Neutrophil (primary cell): ENCODE results near the gene C2CD4A.

Experiments used
- H3K27ac ChIP-seq: fragments of 200-600 bp; sonication (generic); 2 replicates; pipeline ENCODE4 v1.5.1; 2016; ENCODE audit warnings: mild to moderate bottlenecking, moderate library complexity
- H3K27me3 ChIP-seq: fragments of 200-600 bp; sonication (generic); 2 replicates; pipeline ENCODE4 v1.6.0; 2016; ENCODE audit warnings: mild to moderate bottlenecking
- H3K36me3 ChIP-seq: fragments of 200-600 bp; sonication (generic); 2 replicates; pipeline ENCODE4 v1.5.1; 2017
- H3K4me1 ChIP-seq, 2 experiments: fragments of 200-600 bp in 1 of 2; sonication (generic) in 1 of 2; 1 replicate in 1 of 2; 2 replicates in 1 of 2; pipeline versions ENCODE4 v1.5.1 to v1.6.1; 2013 to 2016; ENCODE audit warnings: low read depth in 1 of 2, low read length in 1 of 2, mild to moderate bottlenecking in 1 of 2, moderate library complexity in 1 of 2; ENCODE audit not compliant: control insufficient read depth in 1 of 2, insufficient read depth in 1 of 2
- H3K4me3 ChIP-seq, 2 experiments: fragments of 200-600 bp in 1 of 2; sonication (generic) in 1 of 2; 1 replicate in 1 of 2; 2 replicates in 1 of 2; pipeline ENCODE4 v1.5.1; 2013 to 2016; ENCODE audit warnings: low read depth in 1 of 2, low read length in 1 of 2, mild to moderate bottlenecking in 1 of 2, moderate library complexity in 1 of 2
- H3K9me3 ChIP-seq: fragments of 200-600 bp; sonication (generic); 2 replicates; pipeline ENCODE4 v1.5.1; 2016
- TF ChIP-seq, protein P1 (sequence below): fragments of 200-600 bp; sonication (generic); IDR thresholded peaks from 2 replicates; pipeline ENCODE4 v1.5.1; 2016; ENCODE audit warnings: antibody characterized with exemption

The C2CD4A gene

DNA sequence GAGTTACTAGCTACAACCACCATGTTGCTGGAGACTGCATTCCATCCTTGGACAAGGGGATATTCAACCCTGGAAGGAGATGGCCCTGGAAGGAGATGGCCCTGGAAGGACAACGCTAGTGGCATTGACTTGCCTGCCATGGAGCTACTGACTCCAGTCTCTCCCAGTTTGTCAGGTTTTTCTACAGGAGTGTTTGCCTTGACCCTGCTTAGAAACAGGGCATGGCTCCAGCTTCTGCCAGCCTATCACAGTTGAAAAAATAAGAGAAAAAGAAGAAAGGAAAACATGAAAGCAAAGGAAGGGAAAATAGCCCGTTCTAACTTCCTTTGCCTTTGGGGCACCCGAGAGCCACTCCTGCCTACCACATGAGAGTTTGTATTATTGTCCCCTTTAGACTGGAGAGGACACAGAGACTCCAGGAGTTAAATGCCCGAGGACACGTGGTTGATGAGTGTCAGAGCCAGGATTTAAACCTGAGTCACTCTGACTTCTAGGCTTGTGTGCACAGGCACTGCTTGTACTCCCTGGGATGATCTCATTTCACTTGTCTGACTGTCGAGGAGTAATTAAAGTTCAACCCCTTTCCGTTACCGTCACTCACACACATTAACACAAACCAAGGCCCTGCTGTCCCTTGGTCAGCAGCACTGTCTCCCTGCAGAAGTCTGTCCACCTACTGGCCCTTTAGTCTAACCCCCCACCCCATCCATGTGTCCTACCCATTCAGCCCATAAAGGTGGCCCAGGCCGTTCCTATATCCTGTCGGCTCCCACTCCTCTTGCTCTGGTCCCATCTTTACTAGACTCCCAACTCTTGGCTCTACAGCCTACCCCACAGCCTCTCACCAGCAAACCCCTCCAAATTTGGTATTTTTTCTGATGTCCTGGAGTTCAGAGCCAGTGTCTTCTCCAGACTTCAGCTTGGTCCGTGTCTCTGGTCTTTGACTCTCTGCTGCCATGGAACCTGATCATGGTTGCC, 46.1 kb downstream of the C2CD4A start:
- Histone ChIP-seq H3K4me3 (no peak overlapping the region), H3K27ac (no peak overlapping the region)
- TF ChIP-seq, protein P1, sequence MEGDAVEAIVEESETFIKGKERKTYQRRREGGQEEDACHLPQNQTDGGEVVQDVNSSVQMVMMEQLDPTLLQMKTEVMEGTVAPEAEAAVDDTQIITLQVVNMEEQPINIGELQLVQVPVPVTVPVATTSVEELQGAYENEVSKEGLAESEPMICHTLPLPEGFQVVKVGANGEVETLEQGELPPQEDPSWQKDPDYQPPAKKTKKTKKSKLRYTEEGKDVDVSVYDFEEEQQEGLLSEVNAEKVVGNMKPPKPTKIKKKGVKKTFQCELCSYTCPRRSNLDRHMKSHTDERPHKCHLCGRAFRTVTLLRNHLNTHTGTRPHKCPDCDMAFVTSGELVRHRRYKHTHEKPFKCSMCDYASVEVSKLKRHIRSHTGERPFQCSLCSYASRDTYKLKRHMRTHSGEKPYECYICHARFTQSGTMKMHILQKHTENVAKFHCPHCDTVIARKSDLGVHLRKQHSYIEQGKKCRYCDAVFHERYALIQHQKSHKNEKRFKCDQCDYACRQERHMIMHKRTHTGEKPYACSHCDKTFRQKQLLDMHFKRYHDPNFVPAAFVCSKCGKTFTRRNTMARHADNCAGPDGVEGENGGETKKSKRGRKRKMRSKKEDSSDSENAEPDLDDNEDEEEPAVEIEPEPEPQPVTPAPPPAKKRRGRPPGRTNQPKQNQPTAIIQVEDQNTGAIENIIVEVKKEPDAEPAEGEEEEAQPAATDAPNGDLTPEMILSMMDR: no peak

DNA sequence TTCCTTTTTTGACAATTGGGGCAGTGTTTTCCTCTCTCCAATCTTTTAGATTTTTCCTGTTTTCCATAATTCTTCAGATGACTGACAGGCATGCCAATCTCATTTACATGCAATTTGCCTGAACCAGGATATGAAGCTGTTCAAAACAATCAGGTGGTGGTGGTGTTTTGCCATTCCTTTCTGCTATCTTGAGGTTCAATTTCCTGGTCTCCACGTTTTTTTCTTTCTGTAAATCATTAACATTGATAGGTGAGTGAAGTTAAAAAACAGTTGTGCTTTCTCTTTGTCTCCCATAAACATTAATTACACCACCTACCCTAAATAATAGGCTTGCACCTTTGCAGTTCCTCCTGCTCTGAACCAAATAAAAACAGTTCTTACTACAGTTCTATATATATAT, 49.1 kb downstream of the C2CD4A start:
- Histone ChIP-seq H3K27me3 (peaks cover 4% of the 10 kb centered on the region), H3K27ac (no peak overlapping the region), H3K4me1 (peaks cover 5 to 6% of the 10 kb centered on the region in 2 experiments), H3K4me3 (no peak overlapping the region), H3K36me3 (no peaks in the 10 kb centered on the region), H3K9me3 (no peaks in the 10 kb centered on the region)
- TF ChIP-seq, protein P1: no peak

More for the DNA sequence above, 46.1 kb downstream of the C2CD4A start:
- peaks cover 0 to 8% of the 10 kb centered on the region in 2 experiments for H3K4me1 ChIP-seq
- H3K27me3 ChIP-seq: no peaks in the 10 kb centered on the region
- H3K9me3 ChIP-seq: no peaks in the 10 kb centered on the region
- no peaks in the 10 kb centered on the region for H3K36me3 ChIP-seq

DNA sequence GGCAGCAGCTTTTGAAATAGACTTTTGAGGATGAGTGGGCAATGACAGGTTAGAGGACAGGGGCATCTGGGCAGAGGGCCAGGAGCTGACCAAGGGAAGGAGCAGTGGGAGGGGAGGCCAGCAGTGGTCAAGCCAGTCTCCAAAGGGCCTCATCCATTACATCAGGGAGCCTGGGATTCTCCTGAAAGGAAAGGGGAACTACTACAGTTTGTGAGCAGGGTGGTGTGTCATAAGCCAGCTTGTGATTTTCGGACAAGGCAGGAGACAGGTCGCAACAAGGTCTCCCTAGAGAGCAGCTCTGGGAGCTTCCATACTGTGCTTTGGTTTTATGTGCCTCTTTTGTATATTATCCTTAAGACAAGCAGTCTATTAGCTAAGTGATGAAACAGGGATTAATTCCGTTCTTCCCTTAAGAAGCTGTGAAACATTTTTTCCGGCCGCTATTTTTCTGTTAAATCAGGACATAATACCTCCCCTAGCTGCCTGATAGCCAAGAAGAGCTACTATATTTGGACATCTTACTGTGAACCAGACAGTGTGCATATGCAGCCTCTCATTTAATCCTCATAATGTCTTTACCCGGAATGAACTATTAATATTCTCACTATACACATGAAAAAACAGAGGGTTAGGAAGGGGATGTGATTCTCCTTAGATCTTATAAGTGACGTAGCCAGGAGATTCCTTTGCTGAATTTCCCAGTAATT, 51.9 kb downstream of the C2CD4A start:
- TF ChIP-seq, protein P1: no peak
- no peak overlapping the region for H3K27ac ChIP-seq
- H3K4me3 ChIP-seq: no peak overlapping the region
- no peaks in the 10 kb centered on the region for H3K36me3 ChIP-seq
- H3K27me3 ChIP-seq: peaks cover 4% of the 10 kb centered on the region
- H3K9me3 ChIP-seq: no peaks in the 10 kb centered on the region
- H3K4me1 ChIP-seq: peaks cover 5 to 7% of the 10 kb centered on the region in 2 experiments

DNA sequence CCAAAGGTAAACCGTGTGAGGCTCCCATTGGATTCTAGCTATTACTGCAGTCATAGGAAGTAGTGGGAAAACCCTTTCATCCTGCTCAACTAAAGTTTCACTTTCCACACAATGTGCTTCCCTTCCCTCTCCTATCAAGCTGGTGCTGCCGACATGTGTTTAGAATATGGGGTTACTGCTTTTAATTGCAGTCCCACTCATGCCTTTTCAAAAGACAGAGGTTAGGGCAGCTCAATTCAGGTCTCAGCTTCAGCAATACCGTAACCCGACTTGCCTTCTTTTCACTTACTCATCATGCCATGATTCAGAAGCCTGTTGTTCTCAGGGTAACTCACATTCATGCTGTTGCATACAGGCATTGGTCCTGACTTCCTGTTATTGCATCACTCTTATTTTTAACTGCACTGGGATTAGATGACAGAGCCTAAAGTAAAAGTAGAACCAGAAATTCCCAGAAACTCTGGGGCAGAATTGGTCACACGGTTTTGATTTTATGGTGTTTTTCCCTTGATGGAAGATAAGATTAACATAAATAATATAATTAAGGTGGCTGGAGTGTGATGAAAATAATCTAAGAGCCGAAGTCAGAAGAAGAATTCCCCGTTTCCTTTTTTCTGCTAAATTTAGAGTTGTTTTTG, 52.6 kb downstream of the C2CD4A start:
- Histone ChIP-seq H3K4me3 (no peak overlapping the region), H3K27ac (no peak overlapping the region), H3K36me3 (no peaks in the 10 kb centered on the region), H3K4me1 (peaks cover 11 to 14% of the 10 kb centered on the region in 2 experiments), H3K9me3 (no peaks in the 10 kb centered on the region), H3K27me3 (peaks cover 4% of the 10 kb centered on the region)
- TF ChIP-seq, protein P1: no peak

DNA sequence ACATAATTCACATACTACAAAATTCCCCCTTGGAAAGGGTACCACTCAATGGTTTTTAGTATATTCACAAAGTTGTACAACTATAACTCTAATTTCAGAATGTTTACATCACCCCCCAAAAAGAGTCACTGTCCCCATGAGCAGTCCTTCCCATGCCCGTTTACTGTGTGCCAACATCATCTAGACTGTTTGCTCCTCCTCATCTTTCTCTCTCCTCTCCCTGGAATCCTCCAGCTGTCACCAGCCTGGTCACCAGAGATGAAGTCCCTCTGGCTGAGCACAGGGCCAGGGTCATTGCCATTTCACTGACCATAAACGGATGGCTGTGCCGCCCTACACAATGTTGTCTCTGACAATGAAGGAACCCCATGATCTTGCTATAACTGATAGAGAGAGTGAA, 53.1 kb downstream of the C2CD4A start:
- H3K27ac ChIP-seq: no peak overlapping the region
- H3K4me3 ChIP-seq: no peak overlapping the region
- H3K27me3 ChIP-seq: peaks cover 4% of the 10 kb centered on the region
- no peaks in the 10 kb centered on the region for H3K9me3 ChIP-seq
- H3K4me1 ChIP-seq: peaks cover 13 to 18% of the 10 kb centered on the region in 2 experiments
- no peaks in the 10 kb centered on the region for H3K36me3 ChIP-seq
- TF ChIP-seq, protein P1: no peak
